Peyer's patch (tissue), 4 donors: ENCODE results near the gene DRD2.

Source experiments
- CTCF ChIP-seq, 6 experiments: fragments of 450-650 bp in 4 of 6; fragments of 200-600 bp in 2 of 6; sonication (generic) in 1 of 6; IDR thresholded peaks; one replicate each; pipeline ENCODE4 v1.5.1; 2017 to 2019; ENCODE audit warnings: antibody characterized with exemption in 6 of 6, mild to moderate bottlenecking in 3 of 6, moderate library complexity in 1 of 6
- POLR2A ChIP-seq, 2 donors: fragments of 450-650 bp; IDR thresholded peaks; one replicate each; pipeline ENCODE4 v1.5.1; 2017; ENCODE audit warnings: antibody characterized with exemption in 2 of 2, mild to moderate bottlenecking in 2 of 2, moderate library complexity in 2 of 2

GRCh38 chr11:113384551-113384950, 90.6 kb downstream of the DRD2 start:
- TF ChIP-seq CTCF (IDR thresholded peaks at IDR 0.05): no peak
- TF ChIP-seq POLR2A (IDR thresholded peaks at IDR 0.05): no peak
